ENCODE results near the gene PON3. TPM values are rescaled to one million over a fixed set of nuclear protein-coding genes. Genes with fewer than 3 reads are reported as not detected.
A peak's percentile ranks its signal among the peaks of the same experiment; 100 is the strongest.

The PON3 gene
- total RNA-seq, result 1 to 10 TPM in 1 of 2 donors, under 1 TPM in 1; 0.99 to 1.6 TPM
- long read RNA-seq, result 0 reads

DNA sequence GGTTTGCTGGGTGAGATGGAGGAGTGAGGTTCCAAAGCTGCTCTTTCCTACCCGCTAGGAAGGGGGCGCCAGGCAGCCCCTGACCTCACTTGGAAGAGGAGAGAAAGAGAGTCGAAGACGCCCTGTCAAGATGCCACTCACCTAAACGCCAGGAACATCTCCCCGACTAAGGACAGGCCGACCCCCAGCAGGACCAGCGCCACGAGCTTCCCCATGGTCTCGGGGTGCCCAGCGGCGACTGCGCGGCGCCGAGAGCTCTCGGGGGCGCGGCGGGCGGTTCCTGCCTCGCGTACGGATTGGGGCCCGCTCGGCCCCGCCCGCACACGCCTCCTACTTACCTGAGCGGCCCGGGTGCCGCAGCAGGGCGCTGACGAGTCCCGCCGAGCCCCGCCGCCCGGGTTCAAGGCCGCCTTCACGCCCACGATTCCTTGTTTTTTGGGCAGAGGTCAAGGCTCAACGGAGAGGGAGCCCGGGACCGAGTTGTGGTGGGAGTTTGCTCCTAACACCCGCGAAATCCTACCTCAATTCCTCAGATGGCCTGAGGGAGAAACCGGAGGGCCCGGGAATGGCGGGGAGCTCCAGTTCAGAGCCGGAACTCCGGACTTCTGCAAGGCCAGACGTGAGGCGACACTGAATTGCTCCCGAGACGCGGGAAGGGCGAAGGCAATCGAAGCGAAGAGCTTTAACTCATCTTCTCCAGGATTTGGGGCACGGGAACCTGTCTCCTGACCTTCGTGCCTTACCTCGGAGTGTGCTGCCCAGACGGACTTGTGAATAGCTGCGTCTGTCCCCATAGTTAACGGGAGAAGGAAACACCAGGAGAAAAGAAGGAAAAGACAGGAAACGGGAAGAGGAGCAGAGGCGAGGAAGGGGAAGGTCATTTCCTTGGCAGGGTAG, at the start of gene PON3:
PON3 (minus strand) TSS at position 240 of the 897 bp plus-strand sequence; CDS start at position 215, 25 bp downstream.
- peak; percentile 25 for DNase-seq
- intact Hi-C loops (cut with DNase I), result no loop called here
- ATAC-seq, result peak; percentile 67 to 84

DNA sequence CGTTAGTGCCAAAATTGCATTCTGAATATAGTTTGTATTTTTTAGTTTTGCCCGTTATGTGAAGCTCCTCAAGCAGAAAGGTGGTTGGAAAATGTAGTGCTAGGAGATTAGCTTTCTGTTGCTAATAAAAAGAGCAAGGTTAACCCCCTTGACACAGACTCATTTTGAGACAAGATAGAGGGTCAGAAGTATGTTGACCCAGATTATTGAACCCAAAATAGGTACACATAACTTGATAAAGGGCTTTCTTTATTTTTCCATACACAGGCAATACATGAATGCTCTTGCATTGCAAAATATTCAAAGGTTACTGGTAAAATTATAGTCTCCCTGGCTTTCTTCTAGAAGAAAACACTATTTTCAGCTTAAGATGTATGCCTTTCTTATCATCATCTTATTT, 48.6 kb upstream of the PON3 start:
- intact Hi-C loops (cut with DNase I), result no loop called here
- ATAC-seq, result no peak
- DNase-seq, result no peak

DNA sequence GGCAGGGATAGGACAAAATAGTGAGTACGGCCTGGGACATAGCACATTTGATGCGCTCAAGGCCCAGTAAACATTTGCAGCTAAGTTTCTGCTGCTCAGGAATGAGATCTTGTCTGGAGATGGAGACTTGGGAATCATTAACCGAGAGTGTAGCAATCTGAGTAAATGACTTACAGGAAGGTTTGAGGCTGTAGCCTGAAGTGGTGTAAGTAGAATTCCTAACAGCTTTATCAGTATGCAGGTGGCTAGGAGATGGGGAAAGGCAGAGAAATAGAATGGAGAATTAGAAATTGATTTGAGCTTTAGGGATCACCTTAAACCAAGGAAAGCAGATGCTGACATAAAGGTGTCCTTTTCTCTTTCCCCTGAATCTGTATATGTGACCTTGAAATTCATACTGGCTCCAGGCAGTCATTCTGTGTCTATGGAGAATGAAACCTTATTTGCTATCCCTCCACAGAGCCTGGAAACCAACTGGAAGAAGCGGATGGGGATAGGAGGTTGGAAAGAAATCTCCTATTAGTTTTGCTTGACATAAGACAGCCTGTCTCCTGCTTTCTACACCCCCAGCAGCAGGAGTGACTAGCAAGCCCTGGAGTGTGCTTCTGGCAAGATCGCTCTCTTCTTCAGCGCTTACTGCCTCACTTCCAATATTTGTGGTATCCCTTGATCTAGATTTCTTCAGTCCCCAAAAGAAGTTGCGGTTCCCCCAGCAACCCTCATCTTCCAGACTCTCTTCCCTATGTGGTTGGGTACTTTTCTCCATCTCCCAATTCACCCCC, 45.1 kb upstream of the PON3 start:
- DNase-seq (no peak), ATAC-seq (no peak)
- intact Hi-C loops (cut with DNase I), result no loop called here

DNA sequence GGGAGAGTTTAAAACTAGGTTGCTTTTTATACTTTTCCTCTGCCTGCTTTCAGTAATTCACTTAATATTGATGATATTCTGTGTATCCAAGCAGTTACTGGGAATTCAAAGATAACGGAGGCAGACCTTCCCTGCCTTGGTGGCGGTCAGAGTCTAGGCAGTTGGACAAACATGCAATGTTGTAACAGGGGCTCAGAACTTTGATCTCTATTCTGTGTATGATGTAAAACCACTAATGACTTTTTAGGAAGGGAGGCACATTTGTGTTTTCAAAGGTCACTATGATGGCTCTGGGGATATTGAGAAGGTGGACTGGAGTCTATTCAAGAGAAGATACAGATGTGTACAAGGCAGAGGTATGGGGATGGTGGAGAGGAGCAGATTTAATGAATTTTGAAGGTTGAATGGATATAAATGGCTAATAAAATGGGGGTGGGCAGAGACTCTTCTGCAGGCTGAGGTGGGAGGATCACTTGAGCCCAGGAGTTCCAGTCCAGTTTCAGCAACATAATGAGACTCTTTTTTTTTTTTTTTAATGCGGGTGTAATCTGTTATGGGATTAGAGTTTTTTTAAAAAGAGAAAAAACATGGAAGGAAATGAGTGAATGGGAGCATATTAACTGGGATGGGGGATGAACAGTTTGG, 44.3 kb upstream of the PON3 start:
- no peak for DNase-seq
- intact Hi-C loops (cut with DNase I), result no loop called here
- no peak for ATAC-seq

DNA sequence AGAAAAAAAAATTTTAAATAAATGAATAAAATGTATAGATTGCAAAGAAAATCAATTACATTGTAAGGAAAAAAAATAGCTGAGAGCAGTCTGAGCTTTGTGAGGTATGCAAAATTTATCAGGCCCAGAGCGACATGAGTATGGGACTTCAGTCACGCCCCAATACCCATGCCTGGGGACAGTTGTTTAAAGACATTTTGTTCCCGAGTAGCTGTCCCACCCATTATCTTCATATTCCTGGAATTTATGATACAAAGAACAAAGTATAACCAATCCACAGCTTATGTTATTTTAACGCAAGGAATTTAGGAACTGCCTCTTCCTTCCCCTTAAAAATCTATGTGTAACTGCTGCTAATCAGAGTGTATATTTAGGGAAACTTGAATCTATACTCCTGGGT, 40.2 kb upstream of the PON3 start:
- intact Hi-C loops (cut with DNase I), result no loop called here
- DNase-seq (no peak), ATAC-seq (no peak)

DNA sequence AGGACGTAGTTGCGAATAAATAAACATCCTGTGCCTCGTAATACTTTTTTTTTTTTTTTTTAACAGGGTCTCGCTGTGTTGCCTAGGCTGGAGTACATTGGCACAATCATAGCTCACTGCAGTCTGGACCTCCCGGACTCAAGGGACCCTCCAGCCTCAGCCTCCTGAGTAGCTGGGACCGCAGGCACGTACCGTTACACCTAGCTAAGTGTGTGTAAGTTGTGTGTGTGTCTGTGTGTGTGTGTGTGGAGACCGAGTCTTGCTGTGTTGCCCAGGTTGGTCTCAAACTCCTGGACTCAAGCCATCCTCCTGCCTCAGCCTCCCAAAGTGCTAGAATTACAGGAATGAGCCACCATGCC, 39.2 kb upstream of the PON3 start:
- peak in 1 of 2 donors; percentile 10 for ATAC-seq
- intact Hi-C loops (cut with DNase I), result no loop called here
- DNase-seq, result peak; percentile 21

DNA sequence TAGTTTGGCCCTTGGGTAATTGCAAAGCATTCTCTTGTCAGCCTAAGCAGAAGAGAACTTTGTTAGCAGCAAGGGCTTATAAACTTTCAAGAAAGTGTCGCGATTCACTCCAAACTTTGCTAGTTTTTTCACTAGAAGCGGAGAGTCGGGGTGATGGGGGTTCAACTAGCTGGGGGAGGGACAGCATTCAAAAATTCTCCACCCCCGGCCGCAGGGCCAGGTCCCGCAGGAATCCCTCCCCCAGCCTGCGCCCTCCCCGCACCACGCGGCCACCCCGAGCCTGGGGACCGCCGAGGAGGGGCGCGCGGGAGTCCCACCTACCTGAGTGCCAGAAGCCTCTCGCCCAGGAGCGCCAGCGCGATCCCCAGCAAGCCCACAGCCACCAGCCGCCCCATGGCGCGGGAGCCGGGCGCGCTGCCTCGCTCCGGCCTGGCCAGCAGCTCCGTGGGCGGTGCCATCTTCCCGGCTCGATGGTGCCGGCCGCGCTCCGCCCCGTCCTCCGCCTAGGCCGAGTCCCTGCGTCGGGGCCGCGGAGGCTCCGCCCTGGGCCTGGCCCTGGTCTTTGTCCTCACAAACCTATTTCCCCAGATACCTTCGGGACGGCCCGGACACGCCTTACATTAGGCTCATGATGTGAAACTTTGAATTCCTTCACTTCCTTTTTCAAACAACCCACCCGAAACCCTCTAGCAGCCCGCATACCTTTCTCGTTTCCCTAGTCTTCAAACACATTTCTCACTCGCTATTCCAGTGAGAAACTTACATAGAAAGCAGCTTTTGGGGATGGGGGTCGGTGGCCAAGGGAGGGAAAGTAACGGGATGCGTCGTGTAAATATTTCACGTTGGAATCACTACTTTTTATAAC, 38.6 kb upstream of the PON3 start, which contains the start of gene PON2:
PON2 (minus strand) TSS at position 472 of the 865 bp plus-strand sequence; CDS start at position 395, 77 bp downstream.
- peak; percentile 90 for DNase-seq
- ATAC-seq, result peak; percentile 99 to 100
- intact Hi-C loops (cut with DNase I), result no loop called here

DNA sequence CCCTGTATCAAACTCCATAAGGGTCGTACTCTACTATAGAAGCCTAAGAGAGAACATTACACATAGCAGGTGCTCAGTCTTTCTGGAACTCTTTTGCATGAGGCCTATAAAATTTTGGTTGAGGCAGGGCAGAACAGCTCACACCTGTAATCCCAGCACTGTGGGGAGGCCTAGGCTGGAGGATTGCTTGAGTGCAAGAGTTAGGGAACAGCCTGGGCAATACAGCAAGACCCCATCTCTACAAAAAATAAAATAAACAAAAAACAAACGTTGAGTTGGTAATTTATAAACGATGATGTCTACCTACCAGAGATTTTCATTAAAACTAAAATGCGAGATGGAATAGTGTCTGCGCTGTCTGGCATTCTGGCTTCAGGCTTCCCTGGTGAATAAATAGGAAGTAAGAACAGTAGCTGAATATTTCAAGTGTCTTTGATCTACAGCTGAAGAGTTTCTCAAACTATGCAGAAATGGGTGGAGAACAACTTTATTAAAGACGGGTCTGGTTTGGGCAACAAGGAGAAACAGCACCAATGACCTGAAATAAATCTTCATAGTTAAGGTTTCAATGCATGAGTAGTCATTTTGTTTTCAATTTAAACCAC, 37.9 kb upstream of the PON3 start:
- peak in 1 of 2 donors; percentile 10 for ATAC-seq
- intact Hi-C loops (cut with DNase I), result no loop called here

DNA sequence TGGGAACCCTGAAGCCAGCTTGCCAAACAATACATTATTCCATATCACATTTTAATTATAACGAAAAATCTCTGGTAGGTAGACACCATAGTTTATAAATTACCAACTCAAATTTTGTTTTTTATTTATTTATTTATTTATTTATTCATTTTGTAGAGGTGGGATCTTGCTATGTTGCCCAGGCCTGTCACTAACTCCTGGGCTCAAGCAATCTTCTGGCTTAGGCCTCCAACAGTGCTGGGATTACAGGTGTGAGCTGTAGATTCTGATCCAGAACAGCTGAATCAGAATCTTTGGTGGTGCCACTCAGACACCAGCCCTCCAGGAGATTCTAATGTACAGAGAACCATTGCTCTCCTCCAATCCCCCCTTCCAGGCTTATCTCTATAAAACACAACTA, 37.0 kb upstream of the PON3 start:
- DNase-seq, result no peak
- intact Hi-C loops (cut with DNase I), result no loop called here
- ATAC-seq, result no peak

More for the DNA sequence above, 37.9 kb upstream of the PON3 start:
- DNase-seq, result no peak

DNA sequence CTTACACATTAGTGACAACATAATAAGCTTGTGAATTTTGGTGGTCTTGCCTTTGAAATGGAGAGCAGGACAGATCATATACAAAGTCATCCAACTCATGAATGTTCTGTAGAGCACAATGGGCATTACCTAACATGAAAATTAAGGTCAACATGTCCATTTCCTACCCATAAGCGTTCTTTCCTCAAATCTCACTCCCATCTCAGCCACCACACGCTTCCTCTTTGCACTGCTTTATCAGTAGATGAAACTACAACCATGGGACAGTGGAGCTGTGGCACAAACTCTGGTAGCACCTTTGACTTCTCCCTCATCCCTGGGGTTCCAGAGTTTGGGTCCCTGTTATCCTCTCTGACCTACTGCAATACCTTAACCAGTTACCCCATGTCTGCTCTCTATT, 36.4 kb upstream of the PON3 start:
- no peak for DNase-seq
- no peak for ATAC-seq
- intact Hi-C loops (cut with DNase I), result no loop called here

DNA sequence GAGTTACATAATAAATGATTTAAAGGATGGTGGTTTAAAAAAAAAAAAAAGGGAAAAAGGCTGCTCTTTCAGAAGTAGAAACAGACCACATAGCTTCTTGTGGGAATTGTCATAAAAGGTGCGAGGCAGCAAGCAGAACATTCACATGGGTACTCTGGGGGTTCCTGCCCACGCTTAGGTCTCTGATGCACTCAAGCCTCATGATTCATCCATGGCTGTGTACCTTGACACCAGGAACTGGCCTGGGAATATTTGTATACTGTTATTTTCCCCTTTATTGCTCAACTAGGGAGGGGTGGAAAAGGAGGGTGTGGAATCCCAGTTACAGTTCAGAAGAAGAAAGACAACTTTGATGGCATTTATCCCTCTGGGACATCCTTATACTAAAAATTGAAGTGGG, 34.7 kb upstream of the PON3 start:
- no peak for ATAC-seq
- intact Hi-C loops (cut with DNase I), result no loop called here

DNA sequence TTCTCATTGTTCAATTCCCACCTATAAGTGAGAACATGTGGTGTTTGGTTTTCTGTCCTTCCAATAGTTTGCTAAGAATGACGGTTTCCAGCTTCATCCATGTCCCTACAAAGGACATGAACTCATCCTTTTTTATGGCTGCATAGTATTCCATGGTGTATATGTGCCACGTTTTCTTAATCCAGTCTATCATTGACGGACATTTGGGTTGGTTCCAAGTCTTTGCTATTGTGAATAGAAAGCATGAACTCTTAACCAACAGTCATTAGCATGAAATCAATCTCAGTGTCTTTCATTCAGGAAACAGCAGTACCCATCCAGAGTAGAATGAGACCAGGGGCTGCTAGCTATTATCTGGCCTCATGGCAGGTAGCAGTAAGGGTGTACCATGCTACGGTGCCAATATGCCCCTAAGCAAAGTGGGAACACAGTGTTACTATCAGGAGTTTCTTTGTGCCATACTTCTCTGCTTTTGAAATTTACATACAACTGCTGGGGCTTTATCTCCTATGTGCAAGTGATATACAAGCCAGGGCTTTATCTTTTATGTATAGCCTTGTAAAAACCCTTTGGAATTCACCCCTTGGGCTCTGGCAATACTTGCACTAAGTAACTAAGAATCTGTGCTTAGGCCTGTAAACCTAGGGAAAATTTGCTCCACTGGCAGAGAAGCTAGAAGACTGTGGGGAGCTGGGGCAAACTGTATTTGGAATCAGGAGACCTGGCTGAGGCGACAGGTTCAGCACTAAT, 33.2 kb upstream of the PON3 start:
- ATAC-seq (no peak), DNase-seq (no peak)
- intact Hi-C loops (cut with DNase I), result no loop called here

More for the DNA sequence above, 34.7 kb upstream of the PON3 start:
- DNase-seq, result no peak

DNA sequence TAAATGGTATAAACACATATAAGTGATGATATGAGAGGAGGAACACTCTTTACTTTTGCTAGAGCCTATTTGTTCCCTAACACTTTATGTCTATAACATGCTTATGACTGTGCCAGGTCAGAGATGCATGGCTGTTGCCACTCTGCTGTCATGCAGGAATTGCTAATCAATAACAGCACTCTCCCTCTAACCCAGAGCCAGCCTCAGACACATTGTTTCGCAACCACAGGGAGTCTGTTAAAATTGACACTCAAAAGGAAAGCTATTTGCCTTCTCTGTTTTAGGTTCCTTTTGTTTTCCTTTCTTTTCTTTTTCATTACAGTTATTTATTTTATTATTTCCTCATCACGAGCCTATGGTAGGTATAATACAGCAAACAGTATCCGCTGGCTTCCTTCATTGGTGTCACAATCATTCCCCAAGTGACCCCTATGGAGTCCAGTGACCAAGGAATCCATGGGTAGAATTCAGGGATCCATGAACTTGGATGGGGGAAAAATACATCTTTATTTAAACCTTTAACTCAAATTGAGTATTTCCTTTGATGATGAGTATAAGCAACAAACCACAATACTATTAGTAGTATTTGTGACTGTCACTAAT, 31.8 kb upstream of the PON3 start:
- intact Hi-C loops (cut with DNase I), result no loop called here
- ATAC-seq (no peak), DNase-seq (no peak)

DNA sequence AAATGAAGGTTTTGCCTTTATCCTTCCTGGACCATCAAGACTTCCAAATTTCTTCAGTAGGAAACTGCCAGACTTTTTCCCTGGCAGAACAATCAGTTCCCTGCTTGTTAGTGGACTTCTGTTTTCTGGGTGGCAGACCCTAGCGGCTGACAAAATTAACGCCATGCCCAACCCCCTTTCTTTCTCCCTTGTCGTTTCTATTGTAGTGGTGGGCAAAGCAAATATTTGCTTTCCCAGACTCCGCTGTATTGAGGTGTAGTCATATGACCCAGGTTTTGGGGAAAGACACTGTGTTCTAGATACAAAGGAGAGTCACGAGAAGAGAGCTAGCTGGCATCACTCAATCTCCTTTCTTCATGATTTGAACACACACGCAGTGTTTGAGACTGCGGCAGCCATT, 31.0 kb upstream of the PON3 start:
- ATAC-seq, result no peak
- DNase-seq, result no peak

DNA sequence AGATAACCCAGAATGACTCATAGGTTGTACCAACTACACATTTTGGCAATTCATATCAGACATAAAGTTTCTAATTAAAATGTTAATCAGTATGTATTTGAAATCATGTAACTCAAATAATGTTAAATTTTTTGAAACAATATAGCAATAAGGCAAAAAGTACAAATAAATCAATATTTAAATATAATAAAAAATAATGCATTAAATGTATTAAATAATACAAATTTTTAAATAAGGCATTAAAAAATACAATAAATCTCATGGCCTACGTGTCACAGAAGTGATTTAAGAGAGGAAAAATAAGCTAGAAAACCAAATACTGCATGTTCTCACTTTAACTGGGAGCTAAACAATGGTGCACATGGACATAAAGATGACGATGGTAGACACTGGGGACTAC, 29.5 kb upstream of the PON3 start:
- DNase-seq, result no peak
- intact Hi-C loops (cut with DNase I), result no loop called here
- no peak for ATAC-seq

More for the DNA sequence above, 31.0 kb upstream of the PON3 start:
- intact Hi-C loops (cut with DNase I), result no loop called here

DNA sequence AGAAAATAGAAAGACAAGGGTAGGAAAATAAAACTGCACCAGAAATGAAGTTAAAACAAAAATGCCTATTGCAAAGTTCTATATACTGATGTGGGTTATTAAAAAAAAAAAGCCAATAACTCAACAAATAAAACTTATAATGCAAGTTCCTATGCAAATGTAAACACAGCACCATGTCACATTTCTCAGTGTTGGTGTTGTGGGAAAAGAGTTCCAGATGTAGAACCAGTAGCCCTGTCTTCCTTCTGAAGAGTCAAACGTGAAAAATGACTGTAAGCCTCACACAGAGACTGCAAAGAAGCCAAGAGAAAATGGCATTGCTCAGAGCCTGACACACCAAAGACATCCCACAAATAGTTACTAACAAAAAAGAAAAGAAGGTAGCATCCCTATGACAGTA, 28.5 kb upstream of the PON3 start:
- intact Hi-C loops (cut with DNase I), result no loop called here
- DNase-seq, result no peak
- no peak for ATAC-seq

DNA sequence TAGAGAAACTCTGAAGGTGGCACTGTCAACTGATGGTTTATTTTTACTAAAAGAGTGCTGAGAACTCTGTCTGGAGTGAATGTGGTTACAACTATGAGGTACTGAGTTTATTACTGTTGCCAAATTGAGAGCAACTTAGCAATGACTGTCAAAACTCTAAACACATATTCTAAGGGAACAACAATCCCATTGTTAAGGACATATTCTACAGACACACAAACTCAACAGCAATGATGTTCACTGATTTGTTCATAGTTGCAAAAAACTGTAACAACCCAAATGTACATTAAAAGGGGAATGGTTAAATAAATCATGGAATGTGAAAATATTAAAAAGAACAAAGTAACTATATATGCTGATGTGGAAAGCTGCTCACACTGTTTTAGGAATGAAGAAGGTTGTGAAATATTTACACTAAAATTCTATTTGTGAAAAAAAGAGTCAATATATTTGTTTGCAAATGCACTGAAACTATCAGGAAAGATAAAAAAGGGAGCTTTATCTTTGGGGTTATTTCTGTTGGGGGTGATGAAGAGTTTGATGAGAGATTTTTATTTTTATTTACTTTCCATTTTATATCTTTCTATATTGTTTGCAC, 25.8 kb upstream of the PON3 start:
- ATAC-seq, result no peak

More for the DNA sequence above, 25.8 kb upstream of the PON3 start:
- intact Hi-C loops (cut with DNase I), result no loop called here
- DNase-seq, result no peak

Data from left cardiac atrium (tissue), 4 donors.